ENCODE measurements around the gene BRINP2.

The BRINP2 gene

GRCh38 chr1:177170756-177171535 is at the start of gene BRINP2:
Gene BRINP2, plus strand, starts transcription at chr1:177170958. Its CDS starts 58,919 bp downstream, at chr1:177229877.
- DNase-seq, result peak; percentile 75

- DNase-seq, result peak; percentile 68
Observed at GRCh38 chr1:177122461-177123251, 48.1 kb upstream of the BRINP2 start.

- no peak for DNase-seq
Observed at GRCh38 chr1:177124577-177125278, 46.0 kb upstream of the BRINP2 start.

GRCh38 chr1:177126267-177126666 is 44.5 kb upstream of the BRINP2 start:
- no peak for DNase-seq

GRCh38 chr1:177128665-177129281 is 42.0 kb upstream of the BRINP2 start:
- DNase-seq, result no peak

- DNase-seq, result peak; percentile 17
Observed at GRCh38 chr1:177130451-177130945, 40.3 kb upstream of the BRINP2 start.

- no peak for DNase-seq
Observed at GRCh38 chr1:177131723-177132122, 39.0 kb upstream of the BRINP2 start.

- DNase-seq, result no peak
Observed at GRCh38 chr1:177132141-177132540, 38.6 kb upstream of the BRINP2 start.

GRCh38 chr1:177133977-177134538 is 36.7 kb upstream of the BRINP2 start:
- DNase-seq, result no peak

GRCh38 chr1:177135250-177135649 is 35.5 kb upstream of the BRINP2 start:
- no peak for DNase-seq

- no peak for DNase-seq
Observed at GRCh38 chr1:177137814-177138213, 32.9 kb upstream of the BRINP2 start.

GRCh38 chr1:177138347-177138746 is 32.4 kb upstream of the BRINP2 start:
- no peak for DNase-seq

GRCh38 chr1:177142010-177142409 is 28.7 kb upstream of the BRINP2 start:
- DNase-seq, result no peak

- no peak for DNase-seq
Observed at GRCh38 chr1:177142791-177143271, 27.9 kb upstream of the BRINP2 start.

GRCh38 chr1:177145106-177146070 is 25.4 kb upstream of the BRINP2 start:
- no peak for DNase-seq

- DNase-seq, result no peak
Observed at GRCh38 chr1:177146499-177146898, 24.3 kb upstream of the BRINP2 start.

GRCh38 chr1:177162243-177162642 is 8.5 kb upstream of the BRINP2 start:
- no peak for DNase-seq

GRCh38 chr1:177163844-177164379 is 6.8 kb upstream of the BRINP2 start:
- DNase-seq, result peak; percentile 6

GRCh38 chr1:177164380-177165068 is 6.2 kb upstream of the BRINP2 start, which contains the start of gene ASTN1:
Gene ASTN1, minus strand, starts transcription at chr1:177164712. Its CDS starts 36 bp downstream, at chr1:177164676.
- DNase-seq, result peak; percentile 16

- DNase-seq, result no peak
Observed at GRCh38 chr1:177165069-177165439, 5.7 kb upstream of the BRINP2 start.
